Ishikawa (cell line): Measurements from ENCODE around the gene MEF2B.

Source experiments
- CEBPB ChIP-seq: IDR thresholded peaks from 2 replicates; pipeline ENCODE4 v1.6.1; 2012
- CREB1 ChIP-seq: IDR thresholded peaks from 2 replicates; pipeline ENCODE4 v1.6.1; 2012; ENCODE audit warnings: low read depth
- EGR1 ChIP-seq: IDR thresholded peaks from 2 replicates; pipeline ENCODE4 v1.6.1; 2012
- RAD21 ChIP-seq: IDR thresholded peaks from 2 replicates; pipeline ENCODE4 v1.6.1; 2012; ENCODE audit warnings: low read depth
- USF1 ChIP-seq: IDR thresholded peaks from 2 replicates; pipeline ENCODE4 v1.6.1; 2012

DNA sequence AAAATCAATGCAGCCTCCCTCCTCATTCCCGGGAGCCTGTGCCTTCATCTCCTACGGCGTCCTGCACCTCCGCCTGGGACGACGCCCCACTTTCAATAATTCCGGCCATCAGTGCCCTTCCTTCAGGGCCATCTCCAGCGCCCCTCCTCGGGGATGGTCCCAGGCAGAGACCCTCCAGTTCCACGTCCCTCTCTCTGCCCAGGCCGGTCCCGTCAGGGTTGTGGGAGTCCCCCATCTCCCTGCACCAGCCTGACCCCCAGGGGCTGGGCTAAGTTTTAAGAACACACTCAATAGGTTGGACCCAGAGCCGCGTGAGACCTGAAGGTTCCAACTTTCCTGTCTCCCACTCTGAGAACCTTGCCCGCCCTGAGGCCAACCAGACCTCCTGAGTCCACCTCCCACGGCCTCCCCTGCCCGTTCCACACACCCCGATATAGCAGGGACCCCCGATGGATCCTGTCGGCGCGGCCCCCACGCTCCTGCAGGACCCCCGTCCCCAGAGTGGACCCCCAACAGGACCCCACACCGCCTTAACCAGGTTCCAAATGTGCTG, 32.4 kb downstream of the MEF2B start:
- no peak for TF ChIP-seq USF1
- TF ChIP-seq RAD21 = no peak
- TF ChIP-seq EGR1 = no peak
- no peak for TF ChIP-seq CEBPB
- TF ChIP-seq CREB1 = no peak
